Lower leg skin (tissue), 4 donors: ENCODE measurements around the gene RIPOR2. TPM values are rescaled to one million over a fixed set of nuclear protein-coding genes. Genes with fewer than 3 reads are reported as not detected.
"Not testable (repeated sequence)": the region's sequence is repeated elsewhere in the genome, so short reads cannot be mapped to it uniquely, and the experiment has no call there.

Experiments used
- DNase-seq, 2 donors: peaks; one replicate each; pipeline ENCODE4 v3.0.0-alpha.2; 2019; ENCODE audit warnings: low spot score in 2 of 2
- H3K4me3 ChIP-seq: fragments of 200-600 bp; sonication (generic); 2 replicates; pipeline ENCODE4 v1.5.1; 2017; ENCODE audit warnings: mild to moderate bottlenecking, low read depth; ENCODE audit not compliant: poor library complexity, severe bottlenecking
- POLR2A ChIP-seq, 2 donors: fragments of 450-650 bp; IDR thresholded peaks; one replicate each; pipeline ENCODE4 v1.6.1; 2016 to 2017; ENCODE audit warnings: antibody characterized with exemption in 2 of 2, mild to moderate bottlenecking in 1 of 2, moderate library complexity in 1 of 2
- WGBS, 2 donors: methylation state at CpG; one replicate each; pipeline ENCODE4 v1.1.5; 2018; 5-methylcytosine and 5-hydroxymethylcytosine counted together
- intact Hi-C: fragments of 100-400 bp; cut with DNase I; formaldehyde crosslinking; loops from one replicate; pipeline ENCODE4 v1.15.0; 2023; ENCODE audit warnings: low total_unique reads
- total RNA-seq, 4 donors: library from RNA; depleted of rRNA; stranded (reverse); fragments of >200 nt; gene quantifications; one replicate each; pipeline ENCODE4 v1.1.0, GENCODE V29; 2016
- TF ChIP-seq, protein P1 (sequence below), 3 donors: fragments of 450-650 bp; IDR thresholded peaks; one replicate each; pipeline ENCODE4 v1.5.1; 2016; ENCODE audit warnings: antibody characterized with exemption in 3 of 3, mild to moderate bottlenecking in 3 of 3, moderate library complexity in 2 of 3

RIPOR2 gene
- total RNA-seq, 4 donors from 2014 or later, result 5.2 to 21.3 (median 8.6) TPM

DNA sequence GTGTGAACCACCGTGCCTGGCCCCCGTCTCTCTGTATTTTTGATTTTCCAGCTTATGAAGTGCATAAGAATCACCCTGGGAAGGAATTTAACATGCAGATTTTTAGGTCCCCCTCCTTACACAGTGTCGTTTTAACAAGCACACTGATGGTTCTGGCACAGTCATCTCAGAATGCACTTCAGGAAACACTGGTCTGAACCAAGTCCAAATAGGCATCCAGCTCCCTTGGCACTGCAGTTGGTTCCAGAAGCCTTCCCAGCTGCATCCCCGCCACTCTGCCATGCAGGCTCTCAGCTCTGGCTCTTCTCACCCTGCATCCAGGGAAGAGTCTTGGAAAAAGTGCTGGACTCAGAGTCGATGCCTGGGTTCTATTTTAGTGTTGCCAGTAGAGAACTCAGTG lies 20.1 kb downstream of the RIPOR2 start:
- TF ChIP-seq, protein P1, sequence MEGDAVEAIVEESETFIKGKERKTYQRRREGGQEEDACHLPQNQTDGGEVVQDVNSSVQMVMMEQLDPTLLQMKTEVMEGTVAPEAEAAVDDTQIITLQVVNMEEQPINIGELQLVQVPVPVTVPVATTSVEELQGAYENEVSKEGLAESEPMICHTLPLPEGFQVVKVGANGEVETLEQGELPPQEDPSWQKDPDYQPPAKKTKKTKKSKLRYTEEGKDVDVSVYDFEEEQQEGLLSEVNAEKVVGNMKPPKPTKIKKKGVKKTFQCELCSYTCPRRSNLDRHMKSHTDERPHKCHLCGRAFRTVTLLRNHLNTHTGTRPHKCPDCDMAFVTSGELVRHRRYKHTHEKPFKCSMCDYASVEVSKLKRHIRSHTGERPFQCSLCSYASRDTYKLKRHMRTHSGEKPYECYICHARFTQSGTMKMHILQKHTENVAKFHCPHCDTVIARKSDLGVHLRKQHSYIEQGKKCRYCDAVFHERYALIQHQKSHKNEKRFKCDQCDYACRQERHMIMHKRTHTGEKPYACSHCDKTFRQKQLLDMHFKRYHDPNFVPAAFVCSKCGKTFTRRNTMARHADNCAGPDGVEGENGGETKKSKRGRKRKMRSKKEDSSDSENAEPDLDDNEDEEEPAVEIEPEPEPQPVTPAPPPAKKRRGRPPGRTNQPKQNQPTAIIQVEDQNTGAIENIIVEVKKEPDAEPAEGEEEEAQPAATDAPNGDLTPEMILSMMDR (IDR thresholded peaks at IDR 0.05), result no peak
- TF ChIP-seq POLR2A (IDR thresholded peaks at IDR 0.05), result no peak
- WGBS, 2 donors, result 75 to 80% methylated on average over 5 of the region's 5 CpGs

DNA sequence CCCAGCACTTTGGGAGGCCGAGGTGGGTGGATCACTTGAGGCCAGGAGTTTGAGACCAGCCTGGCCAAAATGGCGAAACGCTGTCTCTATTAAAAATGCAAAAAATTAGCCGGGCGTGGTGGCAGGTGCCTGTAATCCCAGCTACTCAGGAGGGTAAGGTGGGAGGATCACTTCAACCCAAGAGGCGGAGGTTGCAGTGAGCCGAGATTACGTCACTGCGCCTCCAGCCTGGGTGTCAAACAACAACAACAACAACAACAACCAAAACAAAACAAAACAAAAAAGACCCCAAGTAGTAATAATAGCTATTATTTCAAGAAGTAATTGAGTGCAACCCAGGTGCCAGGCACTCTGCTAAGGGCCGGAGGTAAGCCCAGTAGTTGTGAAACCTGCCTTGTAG lies 21.7 kb downstream of the RIPOR2 start:
- H3K4me3 ChIP-seq, intact Hi-C loops, DNase-seq: not testable (repeated sequence)
- WGBS, 2 donors, result 94 to 96% methylated on average over 10 of the region's 10 CpGs

More for the DNA sequence above, 20.1 kb downstream of the RIPOR2 start:
- H3K4me3 ChIP-seq, result no peak overlapping the region
- DNase-seq, result no peak
- intact Hi-C loops, result no loop called here

DNA sequence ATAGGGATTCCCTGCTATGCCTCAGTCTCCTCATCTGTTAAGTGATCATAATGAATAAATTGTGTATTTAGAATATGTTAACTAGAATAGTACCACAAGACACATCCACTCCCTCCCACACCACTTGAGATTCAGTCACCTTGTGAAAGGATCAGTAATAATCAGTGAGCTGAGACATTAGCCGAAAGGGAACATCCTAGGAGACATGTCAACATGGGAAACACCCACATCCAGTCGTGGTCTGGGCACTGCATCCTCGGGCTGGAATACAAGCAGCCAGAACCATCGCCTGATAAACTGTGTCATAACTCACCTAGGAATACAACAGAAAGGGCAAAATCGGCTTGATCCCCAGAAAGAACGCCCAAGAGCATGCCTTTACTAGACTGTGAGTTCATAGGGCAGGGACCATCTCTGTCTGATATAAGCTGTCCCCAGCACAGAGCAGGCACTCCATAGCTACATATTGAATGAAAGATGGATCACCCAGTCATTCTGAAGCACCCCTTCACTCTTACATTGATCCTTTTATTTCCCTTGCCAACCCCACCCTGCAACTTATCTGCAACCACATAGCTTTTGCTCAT lies 23.9 kb downstream of the RIPOR2 start:
- WGBS, 2 donors, result 53 to 57% methylated on average over 6 of the region's 6 CpGs
- DNase-seq, result no peak
- TF ChIP-seq, protein P1 (IDR thresholded peaks at IDR 0.05), result no peak
- no peak for TF ChIP-seq POLR2A (IDR thresholded peaks at IDR 0.05)
- intact Hi-C loops, result no loop called here
- H3K4me3 ChIP-seq, result no peak overlapping the region

DNA sequence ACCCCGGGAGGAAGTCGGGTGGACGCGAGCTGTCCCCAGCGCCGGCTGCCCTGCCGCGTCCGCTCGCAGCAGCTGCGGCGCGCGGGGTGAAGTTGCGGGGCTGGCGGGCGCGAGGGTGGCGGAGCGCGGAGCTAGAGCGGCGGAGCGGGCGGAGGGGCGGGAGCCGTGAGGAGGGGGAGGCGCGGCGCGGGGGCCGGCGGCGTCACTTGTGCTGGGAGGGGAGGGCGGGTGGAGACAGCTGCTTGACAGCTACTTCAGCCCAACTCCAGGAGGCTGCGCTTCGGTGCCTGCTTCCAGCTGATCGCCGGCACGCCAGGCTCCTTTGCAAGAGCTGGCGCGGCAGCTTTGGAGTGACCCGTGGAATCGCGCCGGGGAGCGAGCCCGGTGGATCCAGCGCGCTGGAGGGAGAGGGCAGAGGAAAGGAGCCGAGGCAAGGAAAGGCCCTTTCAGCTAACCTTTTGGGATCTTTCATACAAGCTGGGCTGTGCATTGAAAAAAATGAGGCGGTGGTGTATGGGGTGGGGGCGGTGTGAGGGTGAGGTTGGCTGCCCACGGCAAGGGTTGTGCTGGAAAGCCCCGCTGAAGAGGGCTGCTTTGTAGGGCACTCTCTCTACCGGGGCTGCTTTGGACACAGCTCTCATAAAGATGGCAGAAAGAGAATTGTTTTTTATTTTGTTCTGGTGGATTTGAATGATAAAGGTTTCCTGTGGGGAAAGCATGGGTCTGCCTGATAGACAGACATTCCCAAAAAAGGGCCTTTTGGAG lies 24.6 kb downstream of the RIPOR2 start:
- intact Hi-C loops, result no loop called here
- peak; percentile 49 to 88 for DNase-seq
- peak overlapping the region; percentile 37 for H3K4me3 ChIP-seq
- no peak for TF ChIP-seq POLR2A (IDR thresholded peaks at IDR 0.05)
- TF ChIP-seq, protein P1 (IDR thresholded peaks at IDR 0.05), result no peak
- 0% methylated on average over 39 to 47 of the region's 56 CpGs for WGBS, 2 donors

DNA sequence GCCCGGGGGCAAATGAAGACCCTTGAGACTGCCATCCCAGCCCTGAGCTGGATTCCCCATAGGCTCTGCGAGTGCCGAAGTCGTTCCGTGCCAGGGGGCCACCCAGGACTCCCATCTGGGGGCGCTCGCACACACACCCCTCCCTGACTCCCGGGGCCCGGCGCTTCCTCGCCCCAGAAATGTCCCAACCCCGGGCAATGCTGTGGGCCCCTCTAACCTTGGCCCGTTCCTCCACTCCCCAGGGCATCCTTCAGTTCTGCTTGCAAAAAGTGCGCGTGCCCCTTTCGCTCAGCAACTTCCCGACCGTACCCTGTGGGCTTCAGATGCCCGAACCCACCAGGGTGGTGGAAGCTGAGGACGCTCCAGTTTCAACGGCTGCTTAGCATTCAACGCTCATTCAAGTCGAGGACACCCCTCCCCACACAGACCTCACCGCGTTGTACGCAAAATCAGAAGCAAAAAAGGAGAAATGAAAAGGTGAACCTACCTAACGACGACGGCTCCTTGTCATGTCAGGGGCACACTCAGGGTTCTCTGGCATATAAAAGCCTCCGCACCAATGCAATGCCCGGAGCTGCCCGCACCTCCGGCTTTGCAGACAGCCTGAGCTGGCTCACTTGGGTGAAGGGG lies 25.3 kb downstream of the RIPOR2 start:
- intact Hi-C loops, result no loop called here
- DNase-seq, result no peak
- WGBS, 2 donors, result 2 to 3% methylated on average over 30 to 31 of the region's 33 CpGs

More for the DNA sequence above, 25.3 kb downstream of the RIPOR2 start:
- H3K4me3 ChIP-seq, result peak overlapping the region; percentile 37
- TF ChIP-seq, protein P1 (IDR thresholded peaks at IDR 0.05), result no peak
- no peak for TF ChIP-seq POLR2A (IDR thresholded peaks at IDR 0.05)
